Measurements from ENCODE around the gene ATP13A2.

DNA sequence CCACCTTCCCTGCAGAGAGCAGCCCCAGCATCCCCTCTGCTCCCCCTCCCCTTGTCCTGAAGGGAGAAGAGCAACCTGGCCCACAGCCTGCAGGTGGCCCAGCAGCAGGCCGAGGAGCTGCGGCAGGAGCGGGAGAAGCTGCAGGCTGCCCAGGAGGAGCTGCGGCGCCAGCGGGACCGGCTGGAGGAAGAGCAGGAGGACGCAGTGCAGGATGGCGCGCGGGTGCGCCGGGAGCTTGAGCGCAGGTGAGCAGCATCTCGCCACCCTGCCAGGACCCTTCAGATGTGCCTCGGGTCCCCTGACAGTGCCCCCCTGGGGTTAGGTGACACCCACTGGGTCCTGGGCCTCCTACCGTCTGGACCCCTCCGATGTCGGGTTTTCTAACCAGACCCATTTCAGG, 67.7 kb downstream of the ATP13A2 start:
- TF ChIP-seq CTCF (conservative IDR thresholded peaks at IDR 0.05; ENCODE audit: low read length), result no peak
- no peak for TF ChIP-seq EZH2phosphoT487 (IDR thresholded peaks at IDR 0.05; ENCODE audit: borderline replicate concordance, low read depth, low read length)
